ENCODE data around the gene C3orf70.

The C3orf70 gene

DNA sequence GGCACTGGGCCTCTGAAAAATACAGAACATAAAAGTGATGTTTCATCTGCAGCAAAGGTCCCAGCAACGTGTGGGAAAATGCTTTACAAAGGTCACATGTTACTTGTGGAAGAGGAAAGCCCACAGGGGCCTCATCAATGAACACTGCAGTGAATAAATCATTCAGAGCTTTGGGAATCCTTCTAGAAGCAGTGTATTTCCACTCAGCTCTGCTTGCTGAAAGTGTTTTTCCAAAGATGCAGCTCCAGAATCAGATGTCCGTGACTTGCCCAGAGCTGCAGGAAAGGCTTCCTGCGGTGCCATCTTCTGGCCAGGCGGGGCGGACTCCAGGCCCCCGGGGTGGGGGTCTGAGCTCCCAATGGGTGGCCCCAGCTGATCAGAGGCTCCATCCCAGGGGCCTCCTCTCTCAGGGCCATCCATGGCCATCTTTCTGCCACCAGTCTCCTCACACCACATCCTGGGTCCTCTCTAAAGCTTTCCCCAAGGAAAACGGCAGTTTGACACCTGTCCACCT, 81.5 kb downstream of the C3orf70 start:
- Histone ChIP-seq H3K27ac (ENCODE audit: insufficient read depth, low read length, poor library complexity, severe bottlenecking) (no peak overlapping the region), H3K4me1 (ENCODE audit: control insufficient read depth, insufficient read depth, low read length, poor library complexity, severe bottlenecking) (no peaks in the 10 kb centered on the region), H3K27me3 (replicated peaks; ENCODE audit: control insufficient read depth, insufficient read depth, low read length, poor library complexity, severe bottlenecking) (no peaks in the 10 kb centered on the region), H3K36me3 (ENCODE audit: control insufficient read depth, insufficient read depth, low read length) (no peaks in the 10 kb centered on the region), H3K4me3 (ENCODE audit: insufficient read depth, low read depth, low read length, poor library complexity, severe bottlenecking) (no peak overlapping the region), H3K9me3 (ENCODE audit: control insufficient read depth, low read length) (no peaks in the 10 kb centered on the region)
- no peak for DNase-seq

DNA sequence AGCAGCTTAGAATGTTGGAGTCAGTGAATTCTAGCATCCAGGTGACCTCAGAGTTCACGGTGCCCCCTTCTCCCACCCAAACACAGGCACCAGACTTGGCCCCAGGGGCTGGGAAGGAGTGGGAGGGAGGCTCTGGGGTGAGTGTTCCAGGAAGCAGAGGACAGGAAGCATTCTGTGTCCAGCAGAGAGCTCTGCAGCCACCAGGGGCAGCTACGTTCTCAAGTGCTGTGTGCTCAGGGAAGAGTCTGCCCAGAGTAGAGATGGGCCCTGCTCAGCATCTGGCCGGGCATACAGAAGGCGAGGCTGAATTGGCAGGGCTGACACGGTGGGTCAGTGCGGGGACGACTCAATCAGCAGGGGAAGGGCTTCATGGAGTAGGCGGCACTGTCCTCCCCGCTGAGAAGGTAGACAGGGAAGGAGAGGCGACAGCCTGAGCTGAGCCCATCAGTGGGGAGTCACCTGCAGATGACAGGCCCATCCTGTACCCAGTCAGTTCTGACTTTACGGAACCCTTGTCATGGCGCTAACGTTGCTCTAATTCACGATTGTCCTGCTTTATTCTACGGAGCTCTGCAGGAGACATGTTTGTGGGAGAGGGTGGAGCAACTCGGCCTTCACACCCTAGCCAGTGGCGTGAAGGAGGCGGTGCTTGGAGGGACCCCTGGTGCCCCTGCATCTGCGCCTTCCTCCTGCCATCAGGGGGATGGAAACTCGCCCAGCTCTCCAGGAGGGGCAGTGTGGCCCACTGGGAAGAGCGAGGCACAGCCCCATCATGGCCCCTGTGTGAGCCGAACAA, 82.2 kb downstream of the C3orf70 start:
- Histone ChIP-seq H3K4me1 (ENCODE audit: control insufficient read depth, insufficient read depth, low read length, poor library complexity, severe bottlenecking) (no peaks in the 10 kb centered on the region), H3K36me3 (ENCODE audit: control insufficient read depth, insufficient read depth, low read length) (no peaks in the 10 kb centered on the region), H3K27me3 (replicated peaks; ENCODE audit: control insufficient read depth, insufficient read depth, low read length, poor library complexity, severe bottlenecking) (no peaks in the 10 kb centered on the region), H3K9me3 (ENCODE audit: control insufficient read depth, low read length) (no peaks in the 10 kb centered on the region), H3K27ac (ENCODE audit: insufficient read depth, low read length, poor library complexity, severe bottlenecking) (no peak overlapping the region), H3K4me3 (ENCODE audit: insufficient read depth, low read depth, low read length, poor library complexity, severe bottlenecking) (no peak overlapping the region)
- DNase-seq, result no peak

DNA sequence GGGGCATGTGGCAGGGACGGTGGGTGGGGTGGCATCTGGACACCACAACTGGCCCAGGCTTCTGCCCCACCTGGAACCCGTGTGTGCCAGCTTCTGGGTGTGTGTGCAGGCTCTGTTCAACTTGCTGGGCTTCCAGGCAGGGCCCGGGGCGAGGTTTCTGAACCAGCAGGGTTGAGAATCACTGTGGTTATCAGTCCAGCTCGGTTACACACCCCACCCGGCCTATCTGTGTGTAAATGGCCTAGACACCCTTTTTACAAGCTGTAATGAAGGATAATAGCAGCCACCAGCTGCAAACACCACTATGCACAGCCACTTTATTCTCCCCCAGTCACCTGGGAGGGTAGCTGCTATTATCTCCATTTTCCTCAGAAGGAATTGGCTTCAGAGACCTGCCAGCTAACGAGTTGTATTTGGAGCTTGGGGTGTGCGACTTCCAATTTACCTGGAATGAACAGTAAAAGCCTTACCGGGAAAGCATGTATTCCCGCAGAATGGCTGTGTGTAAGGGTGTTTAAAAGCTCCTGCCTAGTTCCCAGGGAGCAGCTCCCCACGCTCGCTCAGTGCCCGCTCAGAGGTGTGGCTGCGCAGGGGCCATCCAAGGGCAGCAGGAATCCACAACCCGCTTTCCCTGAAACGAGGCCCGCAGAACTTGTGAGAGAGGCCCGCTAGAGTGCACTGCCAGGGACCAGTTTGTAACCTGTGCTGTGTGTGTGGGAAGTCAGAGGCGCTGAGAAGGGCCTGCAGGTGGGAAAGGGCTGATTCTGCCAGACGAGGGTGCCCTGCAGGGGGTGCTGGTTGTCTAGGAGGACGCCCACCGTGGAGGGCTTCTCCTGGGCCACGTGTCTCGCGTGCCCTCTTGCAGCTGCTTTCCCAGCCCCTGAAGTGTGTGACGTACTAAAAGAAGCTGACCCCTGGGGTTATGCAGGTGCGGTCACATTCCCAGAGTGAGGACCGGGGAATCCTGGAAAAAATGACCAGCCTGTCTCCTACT, 83.5 kb downstream of the C3orf70 start:
- Histone ChIP-seq H3K4me3 (ENCODE audit: insufficient read depth, low read depth, low read length, poor library complexity, severe bottlenecking) (no peak overlapping the region), H3K9me3 (ENCODE audit: control insufficient read depth, low read length) (no peaks in the 10 kb centered on the region), H3K4me1 (ENCODE audit: control insufficient read depth, insufficient read depth, low read length, poor library complexity, severe bottlenecking) (no peaks in the 10 kb centered on the region), H3K36me3 (ENCODE audit: control insufficient read depth, insufficient read depth, low read length) (no peaks in the 10 kb centered on the region), H3K27ac (ENCODE audit: insufficient read depth, low read length, poor library complexity, severe bottlenecking) (no peak overlapping the region), H3K27me3 (replicated peaks; ENCODE audit: control insufficient read depth, insufficient read depth, low read length, poor library complexity, severe bottlenecking) (no peaks in the 10 kb centered on the region)
- no peak for DNase-seq

DNA sequence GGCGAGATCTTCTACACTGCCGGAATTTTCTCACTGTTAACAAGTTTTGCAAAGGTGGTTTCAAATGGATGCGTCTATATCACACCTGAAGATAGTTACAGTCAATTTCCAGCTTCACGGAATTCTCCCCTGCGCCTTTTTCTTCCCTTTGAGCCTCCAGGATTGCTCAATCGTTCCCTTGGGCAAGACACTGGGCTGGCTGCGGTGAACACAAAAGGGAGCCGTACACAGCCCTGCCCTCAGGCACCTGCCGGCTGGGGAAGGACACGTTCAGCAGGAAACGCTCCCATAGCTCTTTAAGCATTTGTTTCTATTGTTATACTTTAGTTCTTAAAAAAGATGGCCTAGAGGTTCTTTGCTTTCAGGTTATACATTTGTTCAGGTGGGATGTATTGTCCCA, 85.7 kb downstream of the C3orf70 start:
- Histone ChIP-seq H3K27me3 (replicated peaks; ENCODE audit: control insufficient read depth, insufficient read depth, low read length, poor library complexity, severe bottlenecking) (no peaks in the 10 kb centered on the region), H3K9me3 (ENCODE audit: control insufficient read depth, low read length) (no peaks in the 10 kb centered on the region), H3K4me1 (ENCODE audit: control insufficient read depth, insufficient read depth, low read length, poor library complexity, severe bottlenecking) (no peaks in the 10 kb centered on the region), H3K36me3 (ENCODE audit: control insufficient read depth, insufficient read depth, low read length) (no peaks in the 10 kb centered on the region), H3K27ac (ENCODE audit: insufficient read depth, low read length, poor library complexity, severe bottlenecking) (no peak overlapping the region), H3K4me3 (ENCODE audit: insufficient read depth, low read depth, low read length, poor library complexity, severe bottlenecking) (no peak overlapping the region)
- no peak for DNase-seq

DNA sequence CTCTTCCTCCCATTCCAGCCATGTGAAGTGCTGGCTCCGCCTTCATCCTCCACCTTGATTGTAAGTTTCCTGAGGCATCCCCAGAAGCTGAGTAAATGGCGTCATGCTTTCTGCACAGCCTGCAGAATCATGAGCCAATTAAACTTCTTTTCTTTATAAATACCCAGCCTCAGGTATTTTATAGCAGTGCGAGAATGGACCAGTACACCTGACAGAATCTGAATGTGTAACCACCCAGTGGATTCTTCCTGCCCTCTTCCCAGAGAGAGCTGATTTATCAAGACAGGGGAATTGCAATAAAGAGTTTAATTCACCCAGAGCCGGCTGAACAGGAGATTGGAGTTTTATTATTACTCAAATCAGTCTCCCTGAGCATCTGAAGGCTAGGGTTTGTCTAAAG, 86.6 kb downstream of the C3orf70 start:
- Histone ChIP-seq H3K9me3 (ENCODE audit: control insufficient read depth, low read length) (no peaks in the 10 kb centered on the region), H3K27me3 (replicated peaks; ENCODE audit: control insufficient read depth, insufficient read depth, low read length, poor library complexity, severe bottlenecking) (no peaks in the 10 kb centered on the region), H3K36me3 (ENCODE audit: control insufficient read depth, insufficient read depth, low read length) (no peaks in the 10 kb centered on the region), H3K27ac (ENCODE audit: insufficient read depth, low read length, poor library complexity, severe bottlenecking) (no peak overlapping the region), H3K4me3 (ENCODE audit: insufficient read depth, low read depth, low read length, poor library complexity, severe bottlenecking) (no peak overlapping the region), H3K4me1 (ENCODE audit: control insufficient read depth, insufficient read depth, low read length, poor library complexity, severe bottlenecking) (no peaks in the 10 kb centered on the region)
- no peak for DNase-seq

DNA sequence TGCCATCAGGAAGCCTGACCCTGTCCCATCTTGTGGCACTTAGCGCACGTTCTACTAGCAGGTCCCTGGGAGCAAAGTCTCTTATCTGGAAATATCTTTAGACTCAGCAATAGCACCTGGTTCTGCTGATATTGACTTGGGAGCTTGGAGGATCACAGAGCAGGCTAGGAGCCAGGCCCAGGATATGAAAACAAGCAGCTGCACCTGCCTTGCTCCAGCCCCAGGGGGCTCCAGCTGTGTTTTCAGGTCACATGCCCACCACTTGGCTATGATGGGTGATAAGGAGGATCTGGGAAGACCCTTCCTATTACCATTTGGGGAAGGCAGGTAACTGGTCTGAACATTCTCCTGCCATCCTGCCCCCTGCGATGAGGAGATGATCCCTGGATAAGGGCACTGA, 87.8 kb downstream of the C3orf70 start:
- Histone ChIP-seq H3K27me3 (replicated peaks; ENCODE audit: control insufficient read depth, insufficient read depth, low read length, poor library complexity, severe bottlenecking) (no peaks in the 10 kb centered on the region), H3K4me1 (ENCODE audit: control insufficient read depth, insufficient read depth, low read length, poor library complexity, severe bottlenecking) (no peaks in the 10 kb centered on the region), H3K4me3 (ENCODE audit: insufficient read depth, low read depth, low read length, poor library complexity, severe bottlenecking) (no peak overlapping the region), H3K36me3 (ENCODE audit: control insufficient read depth, insufficient read depth, low read length) (no peaks in the 10 kb centered on the region), H3K27ac (ENCODE audit: insufficient read depth, low read length, poor library complexity, severe bottlenecking) (no peak overlapping the region), H3K9me3 (ENCODE audit: control insufficient read depth, low read length) (no peaks in the 10 kb centered on the region)
- DNase-seq, result no peak

DNA sequence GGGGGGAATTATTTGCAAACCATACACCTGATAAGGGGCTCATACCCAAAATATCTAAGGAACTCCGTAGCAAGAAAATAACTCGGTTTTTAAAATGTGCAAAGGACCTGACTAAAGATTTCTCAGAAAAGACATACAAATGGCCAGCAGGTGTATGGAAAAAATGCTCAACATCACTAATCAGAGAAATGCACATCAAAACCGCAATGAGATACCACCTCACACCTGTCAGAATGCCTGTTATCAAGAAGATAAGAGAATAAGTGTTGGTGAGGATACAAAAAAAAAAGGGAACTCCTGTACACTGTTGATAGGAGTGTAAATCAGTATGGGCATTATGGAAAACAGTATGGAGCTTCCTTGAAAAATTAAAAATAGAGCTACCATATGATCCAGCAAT, 89.4 kb downstream of the C3orf70 start:
- Histone ChIP-seq H3K27ac (ENCODE audit: insufficient read depth, low read length, poor library complexity, severe bottlenecking) (no peak overlapping the region), H3K4me3 (ENCODE audit: insufficient read depth, low read depth, low read length, poor library complexity, severe bottlenecking) (no peak overlapping the region), H3K27me3 (replicated peaks; ENCODE audit: control insufficient read depth, insufficient read depth, low read length, poor library complexity, severe bottlenecking) (no peaks in the 10 kb centered on the region), H3K4me1 (ENCODE audit: control insufficient read depth, insufficient read depth, low read length, poor library complexity, severe bottlenecking) (no peaks in the 10 kb centered on the region), H3K9me3 (ENCODE audit: control insufficient read depth, low read length) (no peaks in the 10 kb centered on the region), H3K36me3 (ENCODE audit: control insufficient read depth, insufficient read depth, low read length) (no peaks in the 10 kb centered on the region)
- DNase-seq, result no peak

DNA sequence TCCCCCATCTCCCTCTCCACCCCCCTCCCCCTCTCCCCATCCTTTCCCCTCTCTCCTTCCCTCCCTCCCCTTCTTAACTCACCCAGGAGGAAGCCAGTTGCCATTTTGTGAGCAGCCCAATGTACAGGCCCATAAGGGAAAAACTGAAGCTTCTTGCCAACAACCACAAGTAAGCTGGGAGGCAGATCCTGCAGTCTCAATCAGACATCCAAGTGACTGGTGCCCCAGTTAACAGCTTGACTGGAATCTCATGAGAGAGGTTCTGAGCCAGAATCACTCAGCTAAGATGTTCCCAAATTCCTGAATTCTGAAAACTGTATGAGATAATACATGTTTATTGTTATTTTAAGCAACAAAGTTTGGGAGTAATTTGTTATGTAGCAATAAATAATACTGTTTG, 90.7 kb downstream of the C3orf70 start:
- Histone ChIP-seq H3K36me3 (ENCODE audit: control insufficient read depth, insufficient read depth, low read length) (no peaks in the 10 kb centered on the region), H3K9me3 (ENCODE audit: control insufficient read depth, low read length) (no peaks in the 10 kb centered on the region), H3K27ac (ENCODE audit: insufficient read depth, low read length, poor library complexity, severe bottlenecking) (no peak overlapping the region), H3K4me1 (ENCODE audit: control insufficient read depth, insufficient read depth, low read length, poor library complexity, severe bottlenecking) (no peaks in the 10 kb centered on the region), H3K27me3 (replicated peaks; ENCODE audit: control insufficient read depth, insufficient read depth, low read length, poor library complexity, severe bottlenecking) (no peaks in the 10 kb centered on the region), H3K4me3 (ENCODE audit: insufficient read depth, low read depth, low read length, poor library complexity, severe bottlenecking) (no peak overlapping the region)
- no peak for DNase-seq

DNA sequence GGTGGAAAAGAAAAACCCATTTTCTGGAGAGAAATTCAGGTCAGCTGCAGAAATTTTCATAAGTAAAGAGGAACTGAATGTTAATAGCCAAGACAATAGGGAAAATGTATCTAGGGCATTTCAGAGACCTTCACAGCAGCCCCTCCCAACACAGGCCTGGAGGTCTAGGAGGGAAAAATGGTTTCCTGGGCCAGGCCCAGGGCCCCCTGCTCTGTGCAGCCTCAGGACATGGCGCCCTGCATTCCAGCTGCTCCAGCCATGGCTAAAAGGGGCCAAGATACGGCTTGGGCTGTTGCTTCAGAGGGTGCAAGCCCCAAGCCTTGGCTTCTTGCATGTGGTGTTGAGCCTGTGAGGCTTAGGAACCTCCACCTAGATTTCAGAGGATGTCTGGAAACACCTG, 92.2 kb downstream of the C3orf70 start:
- no peak overlapping the region for H3K27ac ChIP-seq (ENCODE audit: insufficient read depth, low read length, poor library complexity, severe bottlenecking)
- H3K27me3 ChIP-seq (replicated peaks; ENCODE audit: control insufficient read depth, insufficient read depth, low read length, poor library complexity, severe bottlenecking), result no peaks in the 10 kb centered on the region
- H3K4me3 ChIP-seq (ENCODE audit: insufficient read depth, low read depth, low read length, poor library complexity, severe bottlenecking), result no peak overlapping the region
- DNase-seq, result no peak
- H3K4me1 ChIP-seq (ENCODE audit: control insufficient read depth, insufficient read depth, low read length, poor library complexity, severe bottlenecking), result no peaks in the 10 kb centered on the region
- no peaks in the 10 kb centered on the region for H3K36me3 ChIP-seq (ENCODE audit: control insufficient read depth, insufficient read depth, low read length)
- peaks cover 8% of the 10 kb centered on the region for H3K9me3 ChIP-seq (ENCODE audit: control insufficient read depth, low read length)

DNA sequence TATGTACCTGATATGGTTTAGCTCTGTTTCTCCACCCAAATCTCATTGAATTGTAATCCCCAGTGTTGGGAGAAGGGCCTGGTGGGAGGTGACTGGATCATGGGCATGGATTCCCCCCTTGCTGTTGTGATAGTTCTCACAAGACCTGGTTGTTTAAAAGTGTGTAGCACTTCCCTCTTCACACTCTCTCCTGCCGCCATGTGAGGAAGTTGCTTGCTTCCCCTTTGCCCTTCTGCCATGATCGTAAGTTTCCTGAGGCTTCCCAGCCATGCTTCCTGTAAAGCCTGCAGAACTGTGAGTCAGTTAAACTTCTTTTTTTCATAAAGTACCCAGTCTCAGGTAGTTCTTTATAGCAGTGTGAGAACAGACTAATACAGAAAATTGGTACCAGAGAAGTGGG, 93.1 kb downstream of the C3orf70 start:
- no peaks in the 10 kb centered on the region for H3K27me3 ChIP-seq (replicated peaks; ENCODE audit: control insufficient read depth, insufficient read depth, low read length, poor library complexity, severe bottlenecking)
- no peak overlapping the region for H3K4me3 ChIP-seq (ENCODE audit: insufficient read depth, low read depth, low read length, poor library complexity, severe bottlenecking)
- H3K4me1 ChIP-seq (ENCODE audit: control insufficient read depth, insufficient read depth, low read length, poor library complexity, severe bottlenecking), result no peaks in the 10 kb centered on the region
- peaks cover 10% of the 10 kb centered on the region for H3K9me3 ChIP-seq (ENCODE audit: control insufficient read depth, low read length)
- H3K27ac ChIP-seq (ENCODE audit: insufficient read depth, low read length, poor library complexity, severe bottlenecking), result no peak overlapping the region
- no peak for DNase-seq
- no peaks in the 10 kb centered on the region for H3K36me3 ChIP-seq (ENCODE audit: control insufficient read depth, insufficient read depth, low read length)
